ENCODE results near the gene REN. TPM values are rescaled to one million over a fixed set of nuclear protein-coding genes. Genes with fewer than 3 reads are reported as not detected.

REN gene
- total and polyA plus RNA-seq, 2 of the 13 experiments (the other 11 are each of a cell fraction or from before 2014, with no cell fraction given), result not detected

DNA sequence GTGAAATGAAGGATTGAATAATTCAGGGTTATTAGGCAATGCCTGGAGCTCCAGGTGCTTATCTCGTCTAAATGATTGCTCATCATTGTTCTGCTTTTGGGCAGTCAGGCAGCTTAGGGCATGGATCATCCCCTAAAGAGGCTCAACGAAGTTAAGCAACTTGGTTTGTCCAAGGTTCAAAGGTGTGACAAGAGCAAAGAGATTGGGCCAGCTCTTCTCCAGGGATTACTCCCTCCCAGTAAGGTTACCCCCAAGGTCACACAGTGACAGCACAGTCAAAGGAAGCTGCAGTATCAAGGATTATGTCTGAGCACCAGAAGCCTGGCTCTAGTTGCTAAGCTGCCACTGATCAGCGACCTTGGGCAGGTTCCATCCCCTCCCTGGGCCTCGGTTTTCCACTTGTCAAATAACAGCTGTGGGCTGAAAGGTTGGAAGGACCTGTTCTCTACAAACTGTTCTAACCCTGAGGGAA is 21.1 kb downstream of the REN start (continued):
- TF ChIP-seq, protein P1, sequence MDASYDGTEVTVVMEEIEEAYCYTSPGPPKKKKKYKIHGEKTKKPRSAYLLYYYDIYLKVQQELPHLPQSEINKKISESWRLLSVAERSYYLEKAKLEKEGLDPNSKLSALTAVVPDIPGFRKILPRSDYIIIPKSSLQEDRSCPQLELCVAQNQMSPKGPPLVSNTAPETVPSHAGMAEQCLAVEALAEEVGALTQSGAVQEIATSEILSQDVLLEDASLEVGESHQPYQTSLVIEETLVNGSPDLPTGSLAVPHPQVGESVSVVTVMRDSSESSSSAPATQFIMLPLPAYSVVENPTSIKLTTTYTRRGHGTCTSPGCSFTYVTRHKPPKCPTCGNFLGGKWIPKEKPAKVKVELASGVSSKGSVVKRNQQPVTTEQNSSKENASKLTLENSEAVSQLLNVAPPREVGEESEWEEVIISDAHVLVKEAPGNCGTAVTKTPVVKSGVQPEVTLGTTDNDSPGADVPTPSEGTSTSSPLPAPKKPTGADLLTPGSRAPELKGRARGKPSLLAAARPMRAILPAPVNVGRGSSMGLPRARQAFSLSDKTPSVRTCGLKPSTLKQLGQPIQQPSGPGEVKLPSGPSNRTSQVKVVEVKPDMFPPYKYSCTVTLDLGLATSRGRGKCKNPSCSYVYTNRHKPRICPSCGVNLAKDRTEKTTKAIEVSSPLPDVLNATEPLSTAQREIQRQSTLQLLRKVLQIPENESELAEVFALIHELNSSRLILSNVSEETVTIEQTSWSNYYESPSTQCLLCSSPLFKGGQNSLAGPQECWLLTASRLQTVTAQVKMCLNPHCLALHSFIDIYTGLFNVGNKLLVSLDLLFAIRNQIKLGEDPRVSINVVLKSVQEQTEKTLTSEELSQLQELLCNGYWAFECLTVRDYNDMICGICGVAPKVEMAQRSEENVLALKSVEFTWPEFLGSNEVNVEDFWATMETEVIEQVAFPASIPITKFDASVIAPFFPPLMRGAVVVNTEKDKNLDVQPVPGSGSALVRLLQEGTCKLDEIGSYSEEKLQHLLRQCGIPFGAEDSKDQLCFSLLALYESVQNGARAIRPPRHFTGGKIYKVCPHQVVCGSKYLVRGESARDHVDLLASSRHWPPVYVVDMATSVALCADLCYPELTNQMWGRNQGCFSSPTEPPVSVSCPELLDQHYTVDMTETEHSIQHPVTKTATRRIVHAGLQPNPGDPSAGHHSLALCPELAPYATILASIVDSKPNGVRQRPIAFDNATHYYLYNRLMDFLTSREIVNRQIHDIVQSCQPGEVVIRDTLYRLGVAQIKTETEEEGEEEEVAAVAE (CRISPR knock-in tag; IDR thresholded peaks at IDR 0.05; ENCODE audit: borderline replicate concordance), result peak; percentile 71; the same call in 1 of the 2 replicates
- no peak for TF ChIP-seq SNRNP70 (IDR thresholded peaks at IDR 0.05; ENCODE audit: low read depth, low read length)
- 0 out of 2 replicates have a peak, but pooled peaks have one; percentile 50 for TF ChIP-seq SIX1 (CRISPR knock-in tag; IDR thresholded peaks at IDR 0.05; ENCODE audit: borderline replicate concordance)
- TF ChIP-seq ZFP82 (CRISPR knock-in tag; IDR thresholded peaks at IDR 0.05; ENCODE audit: borderline replicate concordance), result no peak
- no peak; the same call in 1 of the 2 replicates for TF ChIP-seq ZNF737 (CRISPR knock-in tag; IDR thresholded peaks at IDR 0.05; ENCODE audit: borderline replicate concordance)
- no peak for TF ChIP-seq ATM (IDR thresholded peaks at IDR 0.05; ENCODE audit: borderline replicate concordance)
- TF ChIP-seq STAG1 (CRISPR knock-in tag; IDR thresholded peaks at IDR 0.05), result no peak
- no peak for TF ChIP-seq PTBP1 (IDR thresholded peaks at IDR 0.05; ENCODE audit: low read depth, low read length, poor library complexity, severe bottlenecking)
- no peak; the same call in 1 of the 2 replicates for TF ChIP-seq AHR (CRISPR knock-in tag; IDR thresholded peaks at IDR 0.05)
- TF ChIP-seq, protein P2, sequence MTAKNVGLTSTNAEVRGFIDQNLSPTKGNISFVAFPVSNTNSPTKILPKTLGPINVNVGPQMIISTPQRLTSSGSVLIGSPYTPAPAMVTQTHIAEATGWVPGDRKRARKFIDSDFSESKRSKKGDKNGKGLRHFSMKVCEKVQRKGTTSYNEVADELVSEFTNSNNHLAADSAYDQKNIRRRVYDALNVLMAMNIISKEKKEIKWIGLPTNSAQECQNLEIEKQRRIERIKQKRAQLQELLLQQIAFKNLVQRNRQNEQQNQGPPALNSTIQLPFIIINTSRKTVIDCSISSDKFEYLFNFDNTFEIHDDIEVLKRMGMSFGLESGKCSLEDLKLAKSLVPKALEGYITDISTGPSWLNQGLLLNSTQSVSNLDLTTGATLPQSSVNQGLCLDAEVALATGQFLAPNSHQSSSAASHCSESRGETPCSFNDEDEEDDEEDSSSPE (CRISPR knock-in tag; IDR thresholded peaks at IDR 0.05), result peak; percentile 58; the same call in 1 of the 2 replicates
- TF ChIP-seq ZNF143 (CRISPR knock-in tag; IDR thresholded peaks at IDR 0.05), result no peak
- TF ChIP-seq, protein P3, sequence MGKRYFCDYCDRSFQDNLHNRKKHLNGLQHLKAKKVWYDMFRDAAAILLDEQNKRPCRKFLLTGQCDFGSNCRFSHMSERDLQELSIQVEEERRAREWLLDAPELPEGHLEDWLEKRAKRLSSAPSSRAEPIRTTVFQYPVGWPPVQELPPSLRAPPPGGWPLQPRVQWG (CRISPR knock-in tag; IDR thresholded peaks at IDR 0.05; ENCODE audit: borderline replicate concordance, low read depth), result no peak
- TF ChIP-seq, protein P4, sequence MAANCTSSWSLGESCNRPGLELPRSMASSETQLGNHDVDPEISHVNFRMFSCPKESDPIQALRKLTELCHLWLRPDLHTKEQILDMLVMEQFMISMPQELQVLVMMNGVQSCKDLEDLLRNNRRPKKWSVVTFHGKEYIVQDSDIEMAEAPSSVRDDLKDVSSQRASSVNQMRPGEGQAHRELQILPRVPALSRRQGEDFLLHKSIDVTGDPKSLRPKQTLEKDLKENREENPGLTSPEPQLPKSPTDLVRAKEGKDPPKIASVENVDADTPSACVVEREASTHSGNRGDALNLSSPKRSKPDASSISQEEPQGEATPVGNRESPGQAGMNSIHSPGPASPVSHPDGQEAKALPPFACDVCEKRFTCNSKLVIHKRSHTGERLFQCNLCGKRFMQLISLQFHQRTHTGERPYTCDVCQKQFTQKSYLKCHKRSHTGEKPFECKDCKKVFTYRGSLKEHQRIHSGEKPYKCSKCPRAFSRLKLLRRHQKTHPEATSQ (CRISPR knock-in tag; IDR thresholded peaks at IDR 0.05; ENCODE audit: borderline replicate concordance), result peak; percentile 70; the same call in 1 of the 2 replicates
- no peak for TF ChIP-seq HDAC6 (IDR thresholded peaks at IDR 0.05; ENCODE audit: low read depth, low read length)
- TF ChIP-seq, protein P5, sequence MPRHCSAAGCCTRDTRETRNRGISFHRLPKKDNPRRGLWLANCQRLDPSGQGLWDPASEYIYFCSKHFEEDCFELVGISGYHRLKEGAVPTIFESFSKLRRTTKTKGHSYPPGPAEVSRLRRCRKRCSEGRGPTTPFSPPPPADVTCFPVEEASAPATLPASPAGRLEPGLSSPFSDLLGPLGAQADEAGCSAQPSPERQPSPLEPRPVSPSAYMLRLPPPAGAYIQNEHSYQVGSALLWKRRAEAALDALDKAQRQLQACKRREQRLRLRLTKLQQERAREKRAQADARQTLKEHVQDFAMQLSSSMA (CRISPR knock-in tag; IDR thresholded peaks at IDR 0.05), result no peak
- TF ChIP-seq SP140L (CRISPR knock-in tag; IDR thresholded peaks at IDR 0.05; ENCODE audit: borderline replicate concordance), result no peak
- peak; percentile 76; the same call in 1 of the 2 replicates for TF ChIP-seq HDAC1 (CRISPR knock-in tag; IDR thresholded peaks at IDR 0.05)

Measured in HepG2 (cell line).